Measurements from ENCODE around the gene UGGT1.

Gene UGGT1, protein sequence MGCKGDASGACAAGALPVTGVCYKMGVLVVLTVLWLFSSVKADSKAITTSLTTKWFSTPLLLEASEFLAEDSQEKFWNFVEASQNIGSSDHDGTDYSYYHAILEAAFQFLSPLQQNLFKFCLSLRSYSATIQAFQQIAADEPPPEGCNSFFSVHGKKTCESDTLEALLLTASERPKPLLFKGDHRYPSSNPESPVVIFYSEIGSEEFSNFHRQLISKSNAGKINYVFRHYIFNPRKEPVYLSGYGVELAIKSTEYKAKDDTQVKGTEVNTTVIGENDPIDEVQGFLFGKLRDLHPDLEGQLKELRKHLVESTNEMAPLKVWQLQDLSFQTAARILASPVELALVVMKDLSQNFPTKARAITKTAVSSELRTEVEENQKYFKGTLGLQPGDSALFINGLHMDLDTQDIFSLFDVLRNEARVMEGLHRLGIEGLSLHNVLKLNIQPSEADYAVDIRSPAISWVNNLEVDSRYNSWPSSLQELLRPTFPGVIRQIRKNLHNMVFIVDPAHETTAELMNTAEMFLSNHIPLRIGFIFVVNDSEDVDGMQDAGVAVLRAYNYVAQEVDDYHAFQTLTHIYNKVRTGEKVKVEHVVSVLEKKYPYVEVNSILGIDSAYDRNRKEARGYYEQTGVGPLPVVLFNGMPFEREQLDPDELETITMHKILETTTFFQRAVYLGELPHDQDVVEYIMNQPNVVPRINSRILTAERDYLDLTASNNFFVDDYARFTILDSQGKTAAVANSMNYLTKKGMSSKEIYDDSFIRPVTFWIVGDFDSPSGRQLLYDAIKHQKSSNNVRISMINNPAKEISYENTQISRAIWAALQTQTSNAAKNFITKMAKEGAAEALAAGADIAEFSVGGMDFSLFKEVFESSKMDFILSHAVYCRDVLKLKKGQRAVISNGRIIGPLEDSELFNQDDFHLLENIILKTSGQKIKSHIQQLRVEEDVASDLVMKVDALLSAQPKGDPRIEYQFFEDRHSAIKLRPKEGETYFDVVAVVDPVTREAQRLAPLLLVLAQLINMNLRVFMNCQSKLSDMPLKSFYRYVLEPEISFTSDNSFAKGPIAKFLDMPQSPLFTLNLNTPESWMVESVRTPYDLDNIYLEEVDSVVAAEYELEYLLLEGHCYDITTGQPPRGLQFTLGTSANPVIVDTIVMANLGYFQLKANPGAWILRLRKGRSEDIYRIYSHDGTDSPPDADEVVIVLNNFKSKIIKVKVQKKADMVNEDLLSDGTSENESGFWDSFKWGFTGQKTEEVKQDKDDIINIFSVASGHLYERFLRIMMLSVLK (N-terminal part only)

GRCh38 chr2:128090945-128091725, at the start of gene UGGT1:
Gene UGGT1 (plus strand): TSS chr2:128091200. CDS start chr2:128091358, 158 bp downstream.
- H3K9me3 Mint-ChIP-seq (ENCODE audit: low read depth): no peaks in the 10 kb centered on the region
- H3K27me3 Mint-ChIP-seq: no peaks in the 10 kb centered on the region
- peak within 1 kb of the TSS; percentile 94 for H3K27ac Mint-ChIP-seq
- no peaks in the 10 kb centered on the region for H3K36me3 Mint-ChIP-seq
- peak within 1 kb of the TSS; percentile 88 for H3K4me3 Mint-ChIP-seq
- H3K4me1 Mint-ChIP-seq (ENCODE audit: low read depth): peaks cover 45% of the 10 kb centered on the region

GRCh38 chr2:128041561-128041960, 49.4 kb upstream of the UGGT1 start:
- Mint-ChIP-seq H3K4me1 (ENCODE audit: low read depth) (no peaks in the 10 kb centered on the region), H3K36me3 (peaks cover 6% of the 10 kb centered on the region), H3K27me3 (peaks cover 8% of the 10 kb centered on the region), H3K27ac (no peak overlapping the region), H3K9me3 (ENCODE audit: low read depth) (peaks cover 15% of the 10 kb centered on the region), H3K4me3 (no peak overlapping the region)

DNA sequence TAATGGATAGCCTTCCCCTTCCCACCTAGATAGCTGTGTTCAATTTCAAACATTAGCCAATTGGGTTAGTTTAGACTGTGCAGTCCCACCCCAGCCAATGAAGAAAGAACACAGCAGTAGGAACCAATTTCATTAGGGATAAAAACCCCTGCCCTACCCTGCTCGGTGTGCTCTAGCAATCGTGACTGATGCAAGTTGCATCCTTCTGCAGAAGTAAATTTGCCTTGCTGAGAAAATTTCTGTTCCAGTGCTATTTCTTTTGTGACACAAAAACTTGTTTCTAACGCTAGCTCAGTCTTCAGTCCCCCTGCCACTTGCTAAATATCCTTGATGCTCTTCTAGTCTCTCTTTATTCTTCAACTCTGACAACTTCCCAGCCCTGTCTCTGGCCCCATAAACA, 48.0 kb upstream of the UGGT1 start:
- Mint-ChIP-seq H3K4me3 (no peak overlapping the region), H3K27ac (no peak overlapping the region), H3K9me3 (ENCODE audit: low read depth) (peaks cover 15% of the 10 kb centered on the region), H3K27me3 (peaks cover 13% of the 10 kb centered on the region), H3K4me1 (ENCODE audit: low read depth) (no peaks in the 10 kb centered on the region), H3K36me3 (peaks cover 6% of the 10 kb centered on the region)

- no peaks in the 10 kb centered on the region for H3K4me1 Mint-ChIP-seq (ENCODE audit: low read depth)
- H3K27ac Mint-ChIP-seq: no peak overlapping the region
- peaks cover 13% of the 10 kb centered on the region for H3K9me3 Mint-ChIP-seq (ENCODE audit: low read depth)
- H3K36me3 Mint-ChIP-seq: peaks cover 9% of the 10 kb centered on the region
- no peak overlapping the region for H3K4me3 Mint-ChIP-seq
- peaks cover 9% of the 10 kb centered on the region for H3K27me3 Mint-ChIP-seq
Observed at GRCh38 chr2:128053331-128053730, 37.7 kb upstream of the UGGT1 start.

DNA sequence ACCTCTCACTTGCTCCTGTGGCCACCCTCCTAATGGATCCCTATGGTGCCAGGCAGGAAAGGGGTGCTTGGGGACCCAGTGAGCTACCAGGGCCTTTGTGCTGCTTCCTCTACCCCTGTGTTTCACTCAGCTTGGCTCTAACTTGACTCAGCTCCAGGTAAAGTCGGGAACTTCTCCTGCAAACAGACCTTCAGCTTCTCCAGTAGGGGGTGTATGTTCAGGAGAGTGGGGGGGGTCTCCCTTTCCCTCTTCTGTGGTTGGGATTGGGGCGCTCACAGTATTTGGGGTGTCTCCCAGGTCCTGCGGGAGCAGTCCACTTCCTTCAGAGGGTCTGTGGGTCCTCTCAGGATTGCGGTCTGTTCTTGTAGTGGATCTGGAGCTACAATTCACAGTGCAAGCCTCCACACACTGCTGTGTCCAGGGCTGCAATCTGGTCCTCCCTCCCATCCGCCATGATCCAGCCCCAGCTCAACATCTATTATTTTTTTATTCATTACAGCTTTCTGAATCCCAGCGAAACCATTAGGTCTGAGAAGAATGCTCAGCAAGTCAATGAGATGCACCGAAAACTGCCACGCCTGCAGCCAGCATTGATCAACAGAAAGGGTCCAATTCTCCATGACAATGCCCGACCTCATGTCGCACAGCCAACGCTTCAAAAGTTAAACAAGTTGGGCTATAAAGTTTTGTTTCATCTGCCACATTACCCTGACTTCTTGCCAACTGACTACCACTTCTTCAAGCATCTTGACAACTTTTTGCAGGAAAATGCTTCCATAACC, 36.7 kb upstream of the UGGT1 start:
- peaks cover 9% of the 10 kb centered on the region for H3K36me3 Mint-ChIP-seq
- H3K9me3 Mint-ChIP-seq (ENCODE audit: low read depth): peaks cover 10% of the 10 kb centered on the region
- H3K27me3 Mint-ChIP-seq: peaks cover 9% of the 10 kb centered on the region
- H3K4me3 Mint-ChIP-seq: no peak overlapping the region
- H3K27ac Mint-ChIP-seq: no peak overlapping the region
- H3K4me1 Mint-ChIP-seq (ENCODE audit: low read depth): no peaks in the 10 kb centered on the region

GRCh38 chr2:128057334-128057733, 33.7 kb upstream of the UGGT1 start:
- Mint-ChIP-seq H3K27ac (no peak overlapping the region), H3K36me3 (no peaks in the 10 kb centered on the region), H3K9me3 (ENCODE audit: low read depth) (no peaks in the 10 kb centered on the region), H3K27me3 (peaks cover 3% of the 10 kb centered on the region), H3K4me1 (ENCODE audit: low read depth) (no peaks in the 10 kb centered on the region), H3K4me3 (no peak overlapping the region)

GRCh38 chr2:128058114-128058513, 32.9 kb upstream of the UGGT1 start:
- no peaks in the 10 kb centered on the region for H3K36me3 Mint-ChIP-seq
- no peak overlapping the region for H3K27ac Mint-ChIP-seq
- H3K9me3 Mint-ChIP-seq (ENCODE audit: low read depth): no peaks in the 10 kb centered on the region
- no peaks in the 10 kb centered on the region for H3K27me3 Mint-ChIP-seq
- no peaks in the 10 kb centered on the region for H3K4me1 Mint-ChIP-seq (ENCODE audit: low read depth)
- H3K4me3 Mint-ChIP-seq: no peak overlapping the region

DNA sequence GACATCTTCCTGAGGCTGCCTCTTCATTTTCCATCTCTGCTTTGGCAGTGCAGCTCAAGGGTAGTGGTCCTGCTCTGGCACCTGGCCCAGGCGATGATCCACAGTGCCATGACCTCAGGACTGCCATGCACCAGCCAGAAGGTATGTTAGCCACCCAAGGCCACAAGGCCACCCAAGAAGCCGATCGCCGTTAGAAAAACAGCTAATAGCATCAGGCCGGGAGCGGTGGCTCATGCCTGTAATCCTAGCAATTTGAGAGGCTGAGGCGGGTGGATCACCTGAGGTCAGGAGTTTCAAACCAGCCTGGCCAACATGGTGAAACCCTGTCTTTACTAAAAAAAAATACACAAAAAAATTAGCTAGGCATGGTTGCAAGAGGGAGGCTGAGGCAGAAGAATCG, 28.4 kb upstream of the UGGT1 start:
- Mint-ChIP-seq H3K9me3 (ENCODE audit: low read depth) (no peaks in the 10 kb centered on the region), H3K27ac (no peak overlapping the region), H3K4me3 (no peak overlapping the region), H3K36me3 (no peaks in the 10 kb centered on the region), H3K27me3 (no peaks in the 10 kb centered on the region), H3K4me1 (ENCODE audit: low read depth) (no peaks in the 10 kb centered on the region)

GRCh38 chr2:128064353-128064752, 26.6 kb upstream of the UGGT1 start:
- H3K4me1 Mint-ChIP-seq (ENCODE audit: low read depth): no peaks in the 10 kb centered on the region
- H3K4me3 Mint-ChIP-seq: no peak overlapping the region
- H3K36me3 Mint-ChIP-seq: no peaks in the 10 kb centered on the region
- H3K27me3 Mint-ChIP-seq: no peaks in the 10 kb centered on the region
- H3K27ac Mint-ChIP-seq: no peak overlapping the region
- no peaks in the 10 kb centered on the region for H3K9me3 Mint-ChIP-seq (ENCODE audit: low read depth)

- Mint-ChIP-seq H3K4me1 (ENCODE audit: low read depth) (no peaks in the 10 kb centered on the region), H3K36me3 (no peaks in the 10 kb centered on the region), H3K27me3 (no peaks in the 10 kb centered on the region), H3K4me3 (no peak overlapping the region), H3K9me3 (ENCODE audit: low read depth) (no peaks in the 10 kb centered on the region), H3K27ac (no peak overlapping the region)
Observed at GRCh38 chr2:128069769-128070168, 21.2 kb upstream of the UGGT1 start.

DNA sequence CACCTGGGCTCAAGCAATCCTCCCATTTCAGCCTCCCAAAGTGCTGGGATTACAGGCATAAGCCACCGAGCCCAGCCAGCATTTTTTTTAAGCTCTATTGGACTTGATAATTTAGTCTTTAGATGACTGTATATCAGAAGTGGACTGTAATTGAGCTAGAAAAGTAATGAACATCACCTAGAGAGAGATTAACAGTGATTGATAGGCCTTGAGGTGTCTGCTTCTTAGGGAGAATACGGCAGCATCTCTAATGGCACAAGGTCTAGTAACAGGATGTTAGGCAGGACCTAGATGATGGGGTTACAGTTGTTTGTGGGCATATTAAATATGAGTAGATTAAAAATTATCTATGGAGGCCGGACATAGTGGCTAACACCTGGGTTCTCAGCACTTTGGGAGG, 17.7 kb upstream of the UGGT1 start:
- no peaks in the 10 kb centered on the region for H3K4me1 Mint-ChIP-seq (ENCODE audit: low read depth)
- H3K4me3 Mint-ChIP-seq: no peak overlapping the region
- H3K9me3 Mint-ChIP-seq (ENCODE audit: low read depth): no peaks in the 10 kb centered on the region
- no peak overlapping the region for H3K27ac Mint-ChIP-seq
- H3K36me3 Mint-ChIP-seq: no peaks in the 10 kb centered on the region
- H3K27me3 Mint-ChIP-seq: no peaks in the 10 kb centered on the region

DNA sequence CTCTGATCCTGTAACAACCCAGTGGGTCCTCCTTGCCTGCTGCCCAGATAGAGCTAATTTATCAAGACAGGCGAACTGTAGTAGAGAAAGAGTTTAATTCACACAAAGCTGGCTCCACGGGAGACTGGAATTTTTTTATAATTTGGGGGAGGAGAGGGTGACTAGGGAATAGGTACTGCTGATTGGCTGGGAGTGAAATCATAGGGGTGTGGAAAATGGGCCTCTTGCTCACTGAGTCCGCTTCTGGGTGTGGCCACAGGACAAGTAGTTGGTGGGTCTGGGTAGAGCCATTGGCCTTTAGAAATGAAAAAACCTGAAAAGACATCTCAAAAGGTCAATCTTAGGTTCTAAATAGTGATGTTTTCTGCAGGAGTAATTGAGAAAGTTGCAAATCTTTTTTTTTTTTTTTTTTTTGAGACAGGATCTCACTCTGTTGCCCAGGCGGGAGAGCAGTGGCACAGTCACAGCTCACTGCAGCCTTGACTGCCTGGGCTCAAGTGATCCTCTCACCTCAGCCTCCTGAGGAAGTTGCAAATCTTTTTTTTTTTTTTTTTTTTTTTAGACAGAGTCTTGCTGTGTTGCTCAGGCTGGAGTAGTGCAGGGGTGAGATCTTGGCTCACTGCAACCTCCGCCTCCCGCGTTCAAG, 14.4 kb upstream of the UGGT1 start:
- no peaks in the 10 kb centered on the region for H3K36me3 Mint-ChIP-seq
- H3K27ac Mint-ChIP-seq: no peak overlapping the region
- H3K4me3 Mint-ChIP-seq: no peak overlapping the region

DNA sequence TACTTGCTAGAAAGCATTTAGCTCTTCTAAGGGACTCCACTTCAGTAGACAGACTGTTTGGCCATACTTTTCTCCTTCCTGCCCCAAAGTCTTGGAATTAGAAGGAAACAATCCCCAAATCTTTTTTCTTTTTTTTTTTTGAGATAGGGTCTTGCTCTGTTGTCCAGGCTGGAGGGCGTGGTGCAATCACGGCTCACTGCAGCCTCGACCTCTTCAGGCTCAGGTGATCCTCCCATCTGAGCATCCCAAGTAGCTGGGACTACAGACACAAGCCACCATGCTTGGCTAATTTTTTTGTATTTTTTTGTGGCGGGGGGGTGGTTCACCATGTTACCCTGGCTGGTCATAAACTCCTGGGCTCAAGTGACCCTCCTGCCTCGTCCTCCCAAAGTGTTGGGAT, 6.2 kb upstream of the UGGT1 start:
- Mint-ChIP-seq H3K9me3 (ENCODE audit: low read depth) (no peaks in the 10 kb centered on the region), H3K36me3 (peaks cover 3% of the 10 kb centered on the region), H3K27ac (no peak overlapping the region), H3K4me3 (no peak overlapping the region), H3K27me3 (peaks cover 3% of the 10 kb centered on the region), H3K4me1 (ENCODE audit: low read depth) (peaks cover 4% of the 10 kb centered on the region)

More for the DNA sequence above, 14.4 kb upstream of the UGGT1 start:
- Mint-ChIP-seq H3K4me1 (ENCODE audit: low read depth) (no peaks in the 10 kb centered on the region), H3K27me3 (no peaks in the 10 kb centered on the region), H3K9me3 (ENCODE audit: low read depth) (no peaks in the 10 kb centered on the region)
